GM18526 (cell line): ENCODE data around the gene ADAT3.

Source experiments
- POLR2A ChIP-seq: IDR thresholded peaks from 3 replicates; pipeline ENCODE4 v1.6.1; 2011; ENCODE audit not compliant: insufficient read length; ENCODE audit errors: extremely low read depth

ADAT3 gene

GRCh38 chr19:1880611-1881392, 24.4 kb upstream of the ADAT3 start:
- no peak for TF ChIP-seq POLR2A

GRCh38 chr19:1882089-1882785, 23.0 kb upstream of the ADAT3 start:
- no peak for TF ChIP-seq POLR2A

- TF ChIP-seq POLR2A: no peak
Observed at GRCh38 chr19:1882786-1883692, 22.2 kb upstream of the ADAT3 start.

- no peak for TF ChIP-seq POLR2A
Observed at GRCh38 chr19:1883784-1884183, 21.4 kb upstream of the ADAT3 start.

GRCh38 chr19:1884291-1884718, 20.9 kb upstream of the ADAT3 start:
- TF ChIP-seq POLR2A: no peak

GRCh38 chr19:1884719-1885334, 20.4 kb upstream of the ADAT3 start:
- TF ChIP-seq POLR2A: no peak

- TF ChIP-seq POLR2A: peak; percentile 49
Observed at GRCh38 chr19:1885398-1886119, 19.6 kb upstream of the ADAT3 start, which contains the start of gene ABHD17A. ABHD17A (minus strand) TSS chr19:1885496; CDS start chr19:1881566, 3,930 bp downstream.

- TF ChIP-seq POLR2A: no peak
Observed at GRCh38 chr19:1888385-1888784, 16.8 kb upstream of the ADAT3 start.

GRCh38 chr19:1889907-1890306, 15.3 kb upstream of the ADAT3 start:
- TF ChIP-seq POLR2A: no peak

- TF ChIP-seq POLR2A: no peak
Observed at GRCh38 chr19:1893791-1894190, 11.4 kb upstream of the ADAT3 start.

- no peak for TF ChIP-seq POLR2A
Observed at GRCh38 chr19:1896508-1896907, 8.7 kb upstream of the ADAT3 start.

GRCh38 chr19:1901940-1902404, 3.2 kb upstream of the ADAT3 start:
- no peak for TF ChIP-seq POLR2A

GRCh38 chr19:1902923-1903322, 2.3 kb upstream of the ADAT3 start:
- TF ChIP-seq POLR2A: no peak

- TF ChIP-seq POLR2A: no peak
Observed at GRCh38 chr19:1904860-1905109, 414 bp upstream of the ADAT3 start.
